HepG2 (cell line): ENCODE results near the gene UBE2G2. TPM values are rescaled to one million over a fixed set of nuclear protein-coding genes. Genes with fewer than 3 reads are reported as not detected.

Source experiments
- AHR ChIP-seq: IDR thresholded peaks from 2 replicates; pipeline ENCODE4 v1.6.1; 2018; ENCODE audit warnings: missing genetic modification reagents, missing compliant biosample characterization
- ATRX ChIP-seq: sonication (generic); formaldehyde crosslinking; IDR thresholded peaks from 2 replicates; pipeline ENCODE4 v1.4.0; 2020; ENCODE audit warnings: missing genetic modification reagents, borderline replicate concordance
- BCL6 ChIP-seq: IDR thresholded peaks from 2 replicates; pipeline ENCODE4 v1.6.1; 2016; ENCODE audit warnings: missing genetic modification reagents, missing compliant biosample characterization
- ESRRA ChIP-seq: sonication (generic); formaldehyde crosslinking; IDR thresholded peaks from 2 replicates; pipeline ENCODE4 v1.5.1; 2020; ENCODE audit warnings: mild to moderate bottlenecking, low read depth, missing genetic modification reagents
- FOXP1 ChIP-seq, 2 experiments: fragments of 450-650 bp in 1 of 2; IDR thresholded peaks; 2 replicates each; pipeline ENCODE4 v1.6.1; 2017 to 2018; ENCODE audit warnings: antibody characterized with exemption in 1 of 2
- GABPB1 ChIP-seq: IDR thresholded peaks from 2 replicates; pipeline ENCODE4 v1.6.1; 2016; ENCODE audit warnings: mild to moderate bottlenecking, missing genetic modification reagents, moderate library complexity, missing compliant biosample characterization
- HHEX ChIP-seq: IDR thresholded peaks from 2 replicates; pipeline ENCODE4 v1.6.1; 2016; ENCODE audit warnings: control low read depth
- KDM2A ChIP-seq: sonication (generic); formaldehyde crosslinking; IDR thresholded peaks from 2 replicates; pipeline ENCODE4 v1.4.0; 2020; ENCODE audit warnings: low read depth, missing genetic modification reagents, borderline replicate concordance
- MBNL3 ChIP-seq: fragments of 250-450 bp; sonication (Bioruptor Pico); conservative IDR thresholded peaks from 2 replicates; pipeline ENCODE4 v1.8.0; 2022; ENCODE audit warnings: mild to moderate bottlenecking, inconsistent platforms
- RFXAP ChIP-seq: sonication (generic); formaldehyde crosslinking; IDR thresholded peaks from 2 replicates; pipeline ENCODE4 v1.4.0; 2020; ENCODE audit warnings: missing genetic modification reagents, borderline replicate concordance
- SAP130 ChIP-seq: IDR thresholded peaks from 2 replicates; pipeline ENCODE4 v1.6.1; 2016; ENCODE audit warnings: low read depth
- SMAD3 ChIP-seq: sonication (generic); formaldehyde crosslinking; IDR thresholded peaks from 2 replicates; pipeline ENCODE4 v1.4.0; 2020; ENCODE audit warnings: missing genetic modification reagents
- SMARCE1 ChIP-seq: fragments of 450-650 bp; IDR thresholded peaks from 2 replicates; pipeline ENCODE4 v1.6.1; 2017; ENCODE audit warnings: borderline replicate concordance
- SRF ChIP-seq: IDR thresholded peaks from 2 replicates; pipeline ENCODE4 v1.6.1; 2011; ENCODE audit warnings: mild to moderate bottlenecking, low read depth, low read length, moderate library complexity
- ZBTB1 ChIP-seq: sonication (generic); formaldehyde crosslinking; IDR thresholded peaks from 2 replicates; pipeline ENCODE4 v1.4.0; 2020; ENCODE audit warnings: missing genetic modification reagents, borderline replicate concordance
- ZFP36L1 ChIP-seq: sonication (generic); formaldehyde crosslinking; IDR thresholded peaks from 2 replicates; pipeline ENCODE4 v1.8.0; 2022; ENCODE audit warnings: mild to moderate bottlenecking, missing genetic modification reagents, moderate library complexity
- ZNF24 ChIP-seq: fragments of 450-650 bp; IDR thresholded peaks from 2 replicates; pipeline ENCODE4 v1.6.1; 2017; ENCODE audit warnings: antibody characterized with exemption, mild to moderate bottlenecking
- ZNF263 ChIP-seq: sonication (generic); formaldehyde crosslinking; IDR thresholded peaks from 2 replicates; pipeline ENCODE4 v1.4.0; 2020; ENCODE audit warnings: missing genetic modification reagents
- ZNF432 ChIP-seq: sonication (generic); formaldehyde crosslinking; IDR thresholded peaks from 2 replicates; pipeline ENCODE4 v1.5.0; 2020; ENCODE audit warnings: missing genetic modification reagents, mild to moderate bottlenecking, borderline replicate concordance
- ZNF572 ChIP-seq: sonication (generic); formaldehyde crosslinking; IDR thresholded peaks from 2 replicates; pipeline ENCODE4 v1.5.1; 2020; ENCODE audit warnings: mild to moderate bottlenecking, missing genetic modification reagents
- ZNF776 ChIP-seq: sonication (generic); formaldehyde crosslinking; IDR thresholded peaks from 2 replicates; pipeline ENCODE4 v1.4.0; 2020; ENCODE audit warnings: mild to moderate bottlenecking, missing genetic modification reagents
- polyA plus RNA-seq, 8 experiments: library from polyadenylated mRNA; depleted of rRNA in 3 of 8; stranded (reverse) in 7 of 8; unstranded in 1 of 8; fragments of >200 nt; fragmentation: Illumina TruSeq in 4 of 8; extraction: Trizol in 4 of 8; gene quantifications; 2 replicates each; pipeline versions ENCODE4 v1.2.1 to v1.2.3, GENCODE V29; 2011 to 2016; ENCODE audit warnings: low read depth in 4 of 8, missing spikeins in 1 of 8, mixed read lengths in 1 of 8; ENCODE audit not compliant: insufficient read depth in 1 of 8
- total RNA-seq, 5 experiments: library from RNA; depleted of rRNA; stranded (reverse); fragments of >200 nt; fragmentation: Illumina TruSeq; extraction: Trizol; gene quantifications; 2 replicates each; pipeline ENCODE4 v1.2.3, GENCODE V29; 2016; ENCODE audit warnings: low read depth in 1 of 5
- TF ChIP-seq, protein P1 (sequence below): sonication (generic); formaldehyde crosslinking; IDR thresholded peaks from 2 replicates; pipeline ENCODE4 v1.4.0; 2020; ENCODE audit warnings: missing genetic modification reagents, mild to moderate bottlenecking, borderline replicate concordance
- TF ChIP-seq, protein P2 (sequence below): sonication (generic); formaldehyde crosslinking; IDR thresholded peaks from 2 replicates; pipeline ENCODE4 v1.5.0; 2020; ENCODE audit warnings: mild to moderate bottlenecking, missing genetic modification reagents
- TF ChIP-seq, protein P3 (sequence below): sonication (generic); formaldehyde crosslinking; IDR thresholded peaks from 2 replicates; pipeline ENCODE4 v1.5.1; 2020; ENCODE audit warnings: mild to moderate bottlenecking, missing genetic modification reagents, moderate library complexity
- TF ChIP-seq, protein P4 (sequence below): sonication (generic); formaldehyde crosslinking; IDR thresholded peaks from 2 replicates; pipeline ENCODE4 v1.8.0; 2022; ENCODE audit warnings: missing genetic modification reagents, low read depth, mild to moderate bottlenecking, borderline replicate concordance

UBE2G2 gene
- total and polyA plus RNA-seq, 2 of the 13 experiments (the other 11 are each of a cell fraction or from before 2014, with no cell fraction given) = 55.4 to 92.0 TPM

DNA sequence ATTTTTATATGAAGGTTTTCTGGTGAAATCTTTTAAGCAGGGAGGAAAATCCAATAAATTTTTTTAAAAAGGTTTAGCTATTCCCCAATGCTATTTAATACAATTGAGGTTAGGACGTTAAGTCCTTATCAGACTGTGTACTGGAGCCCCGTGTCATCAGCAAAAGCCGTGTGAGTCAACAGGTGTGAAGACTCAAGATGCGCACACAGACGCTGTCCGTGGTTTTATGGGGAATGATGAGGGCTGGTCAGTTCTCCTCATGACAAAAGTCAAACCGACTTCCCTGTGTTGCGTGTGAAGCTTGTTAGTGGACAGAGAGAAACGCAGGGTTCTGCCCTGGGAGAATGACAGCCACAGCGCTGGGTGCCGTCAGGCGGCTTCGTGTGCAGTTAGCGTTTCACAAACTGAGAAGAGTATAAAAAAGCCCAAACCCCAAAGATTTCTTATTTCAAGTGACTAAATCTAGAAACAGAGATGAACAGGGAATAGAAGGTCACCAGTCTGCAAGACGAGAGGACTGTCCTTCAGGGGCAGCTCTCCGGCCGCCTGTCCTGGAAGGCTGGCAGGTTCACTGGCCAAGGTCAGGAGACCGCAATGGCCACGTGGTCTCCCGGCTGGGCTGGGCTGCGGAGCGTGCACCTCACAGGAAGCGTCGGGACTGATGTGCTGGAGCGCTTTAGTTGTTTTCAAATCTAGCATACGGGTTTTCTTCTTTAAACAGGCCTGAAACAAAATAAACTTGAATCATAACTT lies 49.5 kb upstream of the UBE2G2 start (continued):
- no peak for TF ChIP-seq ZNF432 (CRISPR knock-in tag)
- no peak for TF ChIP-seq MBNL3
- TF ChIP-seq BCL6 = 0 out of 2 replicates have a peak, but pooled peaks have one; percentile 30
- no peak for TF ChIP-seq RFXAP
- no peak for TF ChIP-seq SRF
- TF ChIP-seq SMAD3 (CRISPR knock-in tag) = no peak
- TF ChIP-seq ZNF572 (CRISPR knock-in tag) = no peak
- TF ChIP-seq, protein P1, sequence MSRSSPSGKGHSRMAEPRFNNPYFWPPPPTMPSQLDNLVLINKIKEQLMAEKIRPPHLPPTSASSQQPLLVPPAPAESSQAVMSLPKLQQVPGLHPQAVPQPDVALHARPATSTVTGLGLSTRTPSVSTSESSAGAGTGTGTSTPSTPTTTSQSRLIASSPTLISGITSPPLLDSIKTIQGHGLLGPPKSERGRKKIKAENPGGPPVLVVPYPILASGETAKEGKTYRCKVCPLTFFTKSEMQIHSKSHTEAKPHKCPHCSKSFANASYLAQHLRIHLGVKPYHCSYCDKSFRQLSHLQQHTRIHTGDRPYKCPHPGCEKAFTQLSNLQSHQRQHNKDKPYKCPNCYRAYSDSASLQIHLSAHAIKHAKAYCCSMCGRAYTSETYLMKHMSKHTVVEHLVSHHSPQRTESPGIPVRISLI (CRISPR knock-in tag) = no peak
- no peak for TF ChIP-seq AHR (CRISPR knock-in tag)
- TF ChIP-seq, protein P2, sequence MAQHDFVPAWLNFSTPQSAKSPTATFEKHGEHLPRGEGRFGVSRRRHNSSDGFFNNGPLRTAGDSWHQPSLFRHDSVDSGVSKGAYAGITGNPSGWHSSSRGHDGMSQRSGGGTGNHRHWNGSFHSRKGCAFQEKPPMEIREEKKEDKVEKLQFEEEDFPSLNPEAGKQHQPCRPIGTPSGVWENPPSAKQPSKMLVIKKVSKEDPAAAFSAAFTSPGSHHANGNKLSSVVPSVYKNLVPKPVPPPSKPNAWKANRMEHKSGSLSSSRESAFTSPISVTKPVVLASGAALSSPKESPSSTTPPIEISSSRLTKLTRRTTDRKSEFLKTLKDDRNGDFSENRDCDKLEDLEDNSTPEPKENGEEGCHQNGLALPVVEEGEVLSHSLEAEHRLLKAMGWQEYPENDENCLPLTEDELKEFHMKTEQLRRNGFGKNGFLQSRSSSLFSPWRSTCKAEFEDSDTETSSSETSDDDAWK (CRISPR knock-in tag) = no peak
- no peak for TF ChIP-seq ATRX (CRISPR knock-in tag)
- TF ChIP-seq, protein P3, sequence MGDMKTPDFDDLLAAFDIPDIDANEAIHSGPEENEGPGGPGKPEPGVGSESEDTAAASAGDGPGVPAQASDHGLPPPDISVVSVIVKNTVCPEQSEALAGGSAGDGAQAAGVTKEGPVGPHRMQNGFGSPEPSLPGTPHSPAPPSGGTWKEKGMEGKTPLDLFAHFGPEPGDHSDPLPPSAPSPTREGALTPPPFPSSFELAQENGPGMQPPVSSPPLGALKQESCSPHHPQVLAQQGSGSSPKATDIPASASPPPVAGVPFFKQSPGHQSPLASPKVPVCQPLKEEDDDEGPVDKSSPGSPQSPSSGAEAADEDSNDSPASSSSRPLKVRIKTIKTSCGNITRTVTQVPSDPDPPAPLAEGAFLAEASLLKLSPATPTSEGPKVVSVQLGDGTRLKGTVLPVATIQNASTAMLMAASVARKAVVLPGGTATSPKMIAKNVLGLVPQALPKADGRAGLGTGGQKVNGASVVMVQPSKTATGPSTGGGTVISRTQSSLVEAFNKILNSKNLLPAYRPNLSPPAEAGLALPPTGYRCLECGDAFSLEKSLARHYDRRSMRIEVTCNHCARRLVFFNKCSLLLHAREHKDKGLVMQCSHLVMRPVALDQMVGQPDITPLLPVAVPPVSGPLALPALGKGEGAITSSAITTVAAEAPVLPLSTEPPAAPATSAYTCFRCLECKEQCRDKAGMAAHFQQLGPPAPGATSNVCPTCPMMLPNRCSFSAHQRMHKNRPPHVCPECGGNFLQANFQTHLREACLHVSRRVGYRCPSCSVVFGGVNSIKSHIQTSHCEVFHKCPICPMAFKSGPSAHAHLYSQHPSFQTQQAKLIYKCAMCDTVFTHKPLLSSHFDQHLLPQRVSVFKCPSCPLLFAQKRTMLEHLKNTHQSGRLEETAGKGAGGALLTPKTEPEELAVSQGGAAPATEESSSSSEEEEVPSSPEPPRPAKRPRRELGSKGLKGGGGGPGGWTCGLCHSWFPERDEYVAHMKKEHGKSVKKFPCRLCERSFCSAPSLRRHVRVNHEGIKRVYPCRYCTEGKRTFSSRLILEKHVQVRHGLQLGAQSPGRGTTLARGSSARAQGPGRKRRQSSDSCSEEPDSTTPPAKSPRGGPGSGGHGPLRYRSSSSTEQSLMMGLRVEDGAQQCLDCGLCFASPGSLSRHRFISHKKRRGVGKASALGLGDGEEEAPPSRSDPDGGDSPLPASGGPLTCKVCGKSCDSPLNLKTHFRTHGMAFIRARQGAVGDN (CRISPR knock-in tag) = peak; percentile 77
- TF ChIP-seq, protein P4, sequence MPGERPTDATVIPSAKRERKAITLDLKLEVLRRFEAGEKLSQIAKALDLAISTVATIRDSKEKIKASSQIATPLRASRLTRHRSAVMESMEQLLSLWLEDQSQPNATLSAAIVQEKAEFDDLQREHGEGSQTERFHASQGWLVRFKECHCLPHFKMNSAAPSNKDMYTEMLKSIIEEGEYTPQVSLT (CRISPR knock-in tag) = no peak
- TF ChIP-seq FOXP1 (IDR thresholded peaks at IDR 0.05) = no peak
- TF ChIP-seq FOXP1 (CRISPR knock-in tag; IDR thresholded peaks at IDR 0.05) = no peak
- no peak for TF ChIP-seq SMARCE1
- peak; percentile 64; the same call in 1 of the 2 replicates for TF ChIP-seq SAP130 (CRISPR knock-in tag)
- 0 out of 2 replicates have a peak, but pooled peaks have one; percentile 10 for TF ChIP-seq KDM2A
- TF ChIP-seq ZFP36L1 (CRISPR knock-in tag) = no peak
- 0 out of 2 replicates have a peak, but pooled peaks have one; percentile 45 for TF ChIP-seq ZNF24
- TF ChIP-seq GABPB1 = peak; percentile 17; the same call in 1 of the 2 replicates
- TF ChIP-seq HHEX (CRISPR knock-in tag) = no peak
- 0 out of 2 replicates have a peak, but pooled peaks have one; percentile 31 for TF ChIP-seq ESRRA (CRISPR knock-in tag)
- TF ChIP-seq ZBTB1 (CRISPR knock-in tag) = no peak
- TF ChIP-seq ZNF263 (CRISPR knock-in tag) = no peak
- TF ChIP-seq ZNF776 (CRISPR knock-in tag) = no peak
